ENCODE data around the gene AMHR2. TPM values are rescaled to one million over a fixed set of nuclear protein-coding genes. Genes with fewer than 3 reads are reported as not detected.
"Not testable (repeated sequence)": the region's sequence is repeated elsewhere in the genome, so short reads cannot be mapped to it uniquely, and the experiment has no call there.

The AMHR2 gene
- total RNA-seq, 2 donors from 2014 or later: 0.25 TPM; not detected in 1

- no peaks in the 10 kb centered on the region for H3K36me3 Mint-ChIP-seq
- H3K27ac Mint-ChIP-seq: no peak overlapping the region
- no peak for ATAC-seq
- no peaks in the 10 kb centered on the region for H3K9me3 Mint-ChIP-seq
- DNase-seq (ENCODE audit: low spot score in 2 of 2): no peak
Measured at GRCh38 chr12:53431187-53431586, 7.5 kb downstream of the AMHR2 start.

GRCh38 chr12:53435326-53435725 lies 11.7 kb downstream of the AMHR2 start:
- not testable (repeated sequence) for DNase-seq (ENCODE audit: low spot score in 2 of 2); H3K27ac Mint-ChIP-seq; H3K9me3 Mint-ChIP-seq; H3K36me3 Mint-ChIP-seq; ATAC-seq

GRCh38 chr12:53439582-53439981 lies 15.9 kb downstream of the AMHR2 start:
- ATAC-seq; DNase-seq (ENCODE audit: low spot score in 2 of 2); H3K9me3 Mint-ChIP-seq: not testable (repeated sequence)
- Mint-ChIP-seq H3K27ac (peak overlapping the region in 1 of 2 donors; percentile 25), H3K36me3 (peaks cover 9 to 28% of the 10 kb centered on the region in 2 donors)

- peak; percentile 96 to 98 for DNase-seq (ENCODE audit: low spot score in 2 of 2)
- H3K27ac Mint-ChIP-seq: peak within 1 kb of the TSS; percentile 92 to 95
- H3K9me3 Mint-ChIP-seq: peaks cover 0 to 4% of the 10 kb centered on the region in 2 donors
- peak; percentile 99 to 100 for ATAC-seq
- H3K36me3 Mint-ChIP-seq: peaks cover 9 to 42% of the 10 kb centered on the region in 2 donors
Measured at GRCh38 chr12:53441040-53441833, 17.6 kb downstream of the AMHR2 start, which contains the start of gene PRR13. Gene PRR13, plus strand, starts transcription at chr12:53441734. Its CDS starts 981 bp downstream, at chr12:53442715.

GRCh38 chr12:53443955-53444354 lies 20.3 kb downstream of the AMHR2 start:
- Mint-ChIP-seq H3K9me3 (peaks cover 0 to 4% of the 10 kb centered on the region in 2 donors), H3K27ac (peak overlapping the region in 1 of 2 donors; percentile 67), H3K36me3 (peaks cover 9 to 61% of the 10 kb centered on the region in 2 donors)
- DNase-seq (ENCODE audit: low spot score in 2 of 2) (no peak), ATAC-seq (no peak)

- ATAC-seq; DNase-seq (ENCODE audit: low spot score in 2 of 2); H3K9me3 Mint-ChIP-seq: not testable (repeated sequence)
- Mint-ChIP-seq H3K36me3 (peaks cover 9 to 61% of the 10 kb centered on the region in 2 donors), H3K27ac (peak overlapping the region; percentile 67 to 88)
Measured at GRCh38 chr12:53444593-53445325, 21.1 kb downstream of the AMHR2 start.

- H3K36me3 Mint-ChIP-seq: peaks cover 32 to 55% of the 10 kb centered on the region in 2 donors
- peak overlapping the region in 1 of 2 donors; percentile 94 for H3K27ac Mint-ChIP-seq
- DNase-seq (ENCODE audit: low spot score in 2 of 2): no peak
- H3K9me3 Mint-ChIP-seq: no peaks in the 10 kb centered on the region
- ATAC-seq: no peak
Measured at GRCh38 chr12:53450936-53451335, 27.3 kb downstream of the AMHR2 start.

GRCh38 chr12:53451661-53452158 lies 28.1 kb downstream of the AMHR2 start, which contains the start of gene PCBP2:
Gene PCBP2, plus strand, starts transcription at chr12:53452102. Its CDS starts 2,699 bp downstream, at chr12:53454801.
- Mint-ChIP-seq H3K27ac (peak within 1 kb of the TSS; percentile 94 to 98), H3K36me3 (peaks cover 32 to 52% of the 10 kb centered on the region in 2 donors), H3K9me3 (no peaks in the 10 kb centered on the region)
- peak; percentile 96 to 98 for ATAC-seq
- peak; percentile 94 to 96 for DNase-seq (ENCODE audit: low spot score in 2 of 2)

- Mint-ChIP-seq H3K36me3 (peaks cover 32 to 54% of the 10 kb centered on the region in 2 donors), H3K27ac (peak overlapping the region; percentile 94 to 98), H3K9me3 (no peaks in the 10 kb centered on the region)
- ATAC-seq (peak; percentile 29 to 48), DNase-seq (ENCODE audit: low spot score in 2 of 2) (peak; percentile 69 to 76)
Measured at GRCh38 chr12:53452159-53453077, 28.8 kb downstream of the AMHR2 start.

- Mint-ChIP-seq H3K9me3 (no peaks in the 10 kb centered on the region), H3K36me3 (peaks cover 32 to 53% of the 10 kb centered on the region in 2 donors), H3K27ac (peak overlapping the region; percentile 94 to 98)
- ATAC-seq (no peak), DNase-seq (ENCODE audit: low spot score in 2 of 2) (no peak)
Measured at GRCh38 chr12:53453953-53454640, 30.4 kb downstream of the AMHR2 start.

GRCh38 chr12:53454707-53455106 lies 31.1 kb downstream of the AMHR2 start:
- Mint-ChIP-seq H3K9me3 (no peaks in the 10 kb centered on the region), H3K27ac (peak overlapping the region; percentile 94 to 98), H3K36me3 (peaks cover 33 to 59% of the 10 kb centered on the region in 2 donors)
- no peak for ATAC-seq
- DNase-seq (ENCODE audit: low spot score in 2 of 2): no peak

- DNase-seq (ENCODE audit: low spot score in 2 of 2) (no peak), ATAC-seq (no peak)
- Mint-ChIP-seq H3K9me3 (no peaks in the 10 kb centered on the region), H3K27ac (peak overlapping the region in 1 of 2 donors; percentile 87), H3K36me3 (peaks cover 44 to 76% of the 10 kb centered on the region in 2 donors)
Measured at GRCh38 chr12:53456654-53457366, 33.2 kb downstream of the AMHR2 start.

GRCh38 chr12:53459097-53459496 lies 35.4 kb downstream of the AMHR2 start:
- ATAC-seq: no peak
- Mint-ChIP-seq H3K9me3 (no peaks in the 10 kb centered on the region), H3K27ac (peak overlapping the region in 1 of 2 donors; percentile 97), H3K36me3 (peaks cover 44 to 77% of the 10 kb centered on the region in 2 donors)
- no peak for DNase-seq (ENCODE audit: low spot score in 2 of 2)

GRCh38 chr12:53461059-53461458 lies 37.4 kb downstream of the AMHR2 start:
- H3K9me3 Mint-ChIP-seq: no peaks in the 10 kb centered on the region
- DNase-seq (ENCODE audit: low spot score in 2 of 2) (no peak), ATAC-seq (no peak)
- H3K27ac Mint-ChIP-seq: peak overlapping the region in 1 of 2 donors; percentile 88
- H3K36me3 Mint-ChIP-seq: peaks cover 34 to 62% of the 10 kb centered on the region in 2 donors

- no peak for ATAC-seq
- peaks cover 35 to 64% of the 10 kb centered on the region in 2 donors for H3K36me3 Mint-ChIP-seq
- no peaks in the 10 kb centered on the region for H3K9me3 Mint-ChIP-seq
- no peak for DNase-seq (ENCODE audit: low spot score in 2 of 2)
- H3K27ac Mint-ChIP-seq: peak overlapping the region in 1 of 2 donors; percentile 23
Measured at GRCh38 chr12:53461591-53461990, 37.9 kb downstream of the AMHR2 start.
